HL-60 (cell line): ENCODE results near the gene PTPRD.

Experiments used
- DNase-seq, 2 experiments: peaks; one replicate each; pipeline ENCODE4 v3.0.0-alpha.2; 2010 to 2020; ENCODE audit warnings: low read depth in 1 of 2, low spot score in 1 of 2
- H3K27ac ChIP-seq: fragments of 250-450 bp; sonication (Bioruptor Pico); replicated peaks from 2 replicates; pipeline ENCODE4 v1.5.1; 2020; ENCODE audit warnings: mild to moderate bottlenecking, moderate library complexity
- H3K27me3 ChIP-seq: fragments of 250-450 bp; sonication (Bioruptor Pico); 2 replicates; pipeline ENCODE4 v1.5.1; 2021; ENCODE audit warnings: mild to moderate bottlenecking, moderate library complexity; ENCODE audit not compliant: insufficient read depth, poor library complexity, severe bottlenecking
- H3K4me3 ChIP-seq: replicated peaks from 2 replicates; pipeline ENCODE4 v1.5.1; 2011; ENCODE audit warnings: mild to moderate bottlenecking, control low read depth, low read length; ENCODE audit not compliant: insufficient read depth
- CTCF ChIP-seq: IDR thresholded peaks from one replicate; pipeline ENCODE4 v1.5.1; 2011; ENCODE audit warnings: low read length, control low read depth, inconsistent platforms; ENCODE audit not compliant: insufficient read depth
- GABPA ChIP-seq: IDR thresholded peaks from 2 replicates; pipeline ENCODE4 v1.6.1; 2012; ENCODE audit warnings: low read depth
- POLR2AphosphoS5 ChIP-seq: IDR thresholded peaks from 2 replicates; pipeline ENCODE4 v1.6.1; 2012; ENCODE audit warnings: low read depth
- SPI1 ChIP-seq: IDR thresholded peaks from 2 replicates; pipeline ENCODE4 v1.6.1; 2012; ENCODE audit warnings: low read depth, mild to moderate bottlenecking, borderline replicate concordance
- TF ChIP-seq, protein P1 (sequence below): IDR thresholded peaks from 2 replicates; pipeline ENCODE4 v1.6.1; 2012; ENCODE audit warnings: low read depth; ENCODE audit not compliant: insufficient replicate concordance

Gene PTPRD

DNA sequence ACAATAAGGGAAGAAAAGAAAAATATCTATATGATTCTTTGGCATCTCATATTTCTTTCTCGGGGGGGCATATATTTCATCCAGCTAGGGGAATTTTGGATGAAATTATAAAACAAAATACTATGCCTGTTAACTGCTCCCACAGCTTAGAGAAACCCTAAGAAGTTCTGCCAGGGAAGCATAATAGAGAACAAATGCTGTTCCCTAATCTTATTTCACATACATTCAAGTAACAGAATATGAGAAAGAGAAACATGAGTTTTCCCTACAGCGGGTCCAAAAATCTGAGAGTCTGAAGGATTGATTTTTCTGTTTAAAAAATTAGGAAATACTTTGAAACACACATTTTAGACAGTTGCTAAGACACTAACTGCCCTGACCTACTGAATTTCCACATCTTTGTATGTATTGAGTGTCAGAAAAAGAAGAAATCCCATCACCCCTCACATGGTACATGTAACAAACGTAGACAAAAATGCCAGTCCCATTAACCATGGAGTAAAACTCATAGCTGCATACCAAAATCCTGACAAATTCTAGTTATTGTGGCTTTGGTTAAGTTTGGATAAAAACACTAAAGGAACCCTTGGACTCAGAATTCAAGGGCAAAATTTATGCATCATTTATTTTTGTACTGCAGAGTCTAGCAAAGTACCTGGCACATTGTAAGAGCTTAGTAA, 2193.1 kb downstream of the PTPRD start:
- no peaks in the 10 kb centered on the region for H3K27me3 ChIP-seq
- TF ChIP-seq CTCF (no peak), POLR2AphosphoS5 (no peak), SPI1 (no peak), GABPA (no peak)
- TF ChIP-seq, protein P1, sequence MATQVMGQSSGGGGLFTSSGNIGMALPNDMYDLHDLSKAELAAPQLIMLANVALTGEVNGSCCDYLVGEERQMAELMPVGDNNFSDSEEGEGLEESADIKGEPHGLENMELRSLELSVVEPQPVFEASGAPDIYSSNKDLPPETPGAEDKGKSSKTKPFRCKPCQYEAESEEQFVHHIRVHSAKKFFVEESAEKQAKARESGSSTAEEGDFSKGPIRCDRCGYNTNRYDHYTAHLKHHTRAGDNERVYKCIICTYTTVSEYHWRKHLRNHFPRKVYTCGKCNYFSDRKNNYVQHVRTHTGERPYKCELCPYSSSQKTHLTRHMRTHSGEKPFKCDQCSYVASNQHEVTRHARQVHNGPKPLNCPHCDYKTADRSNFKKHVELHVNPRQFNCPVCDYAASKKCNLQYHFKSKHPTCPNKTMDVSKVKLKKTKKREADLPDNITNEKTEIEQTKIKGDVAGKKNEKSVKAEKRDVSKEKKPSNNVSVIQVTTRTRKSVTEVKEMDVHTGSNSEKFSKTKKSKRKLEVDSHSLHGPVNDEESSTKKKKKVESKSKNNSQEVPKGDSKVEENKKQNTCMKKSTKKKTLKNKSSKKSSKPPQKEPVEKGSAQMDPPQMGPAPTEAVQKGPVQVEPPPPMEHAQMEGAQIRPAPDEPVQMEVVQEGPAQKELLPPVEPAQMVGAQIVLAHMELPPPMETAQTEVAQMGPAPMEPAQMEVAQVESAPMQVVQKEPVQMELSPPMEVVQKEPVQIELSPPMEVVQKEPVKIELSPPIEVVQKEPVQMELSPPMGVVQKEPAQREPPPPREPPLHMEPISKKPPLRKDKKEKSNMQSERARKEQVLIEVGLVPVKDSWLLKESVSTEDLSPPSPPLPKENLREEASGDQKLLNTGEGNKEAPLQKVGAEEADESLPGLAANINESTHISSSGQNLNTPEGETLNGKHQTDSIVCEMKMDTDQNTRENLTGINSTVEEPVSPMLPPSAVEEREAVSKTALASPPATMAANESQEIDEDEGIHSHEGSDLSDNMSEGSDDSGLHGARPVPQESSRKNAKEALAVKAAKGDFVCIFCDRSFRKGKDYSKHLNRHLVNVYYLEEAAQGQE, result no peak
- H3K4me3 ChIP-seq, result no peak overlapping the region
- no peak for DNase-seq
- no peak overlapping the region for H3K27ac ChIP-seq

DNA sequence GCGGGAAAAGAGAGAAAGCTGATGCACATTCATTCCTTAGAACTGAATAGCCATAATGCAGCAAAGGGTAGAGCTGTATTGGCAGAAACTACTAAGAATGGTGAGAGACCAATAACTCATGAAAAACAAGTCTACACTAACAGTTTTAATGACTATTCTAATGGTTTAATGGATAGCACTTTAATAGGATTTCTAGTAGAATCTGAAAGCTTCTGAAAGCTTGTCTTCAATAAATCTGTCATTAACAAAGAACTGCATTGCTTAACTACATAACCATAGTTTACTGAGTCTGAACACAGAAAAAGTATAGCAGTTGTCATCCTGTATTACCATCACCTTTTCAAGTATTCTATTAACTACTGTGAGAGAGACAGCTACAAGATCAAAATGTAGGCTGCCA, 2195.5 kb downstream of the PTPRD start:
- H3K27ac ChIP-seq, result no peak overlapping the region
- no peaks in the 10 kb centered on the region for H3K27me3 ChIP-seq
- H3K4me3 ChIP-seq, result no peak overlapping the region
- no peak for DNase-seq
- TF ChIP-seq, protein P1, result no peak
- TF ChIP-seq CTCF (no peak), GABPA (no peak), SPI1 (no peak), POLR2AphosphoS5 (no peak)

GRCh38 chr9:8412327-8412726, 2200.5 kb downstream of the PTPRD start:
- Histone ChIP-seq H3K4me3 (no peak overlapping the region), H3K27ac (no peak overlapping the region), H3K27me3 (no peaks in the 10 kb centered on the region)
- TF ChIP-seq SPI1, result no peak
- TF ChIP-seq POLR2AphosphoS5, result no peak
- TF ChIP-seq, protein P1, result no peak
- no peak for TF ChIP-seq CTCF
- TF ChIP-seq GABPA, result no peak
- no peak for DNase-seq
